ENCODE data around the gene GNAQ. TPM values are rescaled to one million over a fixed set of nuclear protein-coding genes. Genes with fewer than 3 reads are reported as not detected.

The GNAQ gene
- total RNA-seq, 1 donor from 2014 or later = 64.9 TPM

DNA sequence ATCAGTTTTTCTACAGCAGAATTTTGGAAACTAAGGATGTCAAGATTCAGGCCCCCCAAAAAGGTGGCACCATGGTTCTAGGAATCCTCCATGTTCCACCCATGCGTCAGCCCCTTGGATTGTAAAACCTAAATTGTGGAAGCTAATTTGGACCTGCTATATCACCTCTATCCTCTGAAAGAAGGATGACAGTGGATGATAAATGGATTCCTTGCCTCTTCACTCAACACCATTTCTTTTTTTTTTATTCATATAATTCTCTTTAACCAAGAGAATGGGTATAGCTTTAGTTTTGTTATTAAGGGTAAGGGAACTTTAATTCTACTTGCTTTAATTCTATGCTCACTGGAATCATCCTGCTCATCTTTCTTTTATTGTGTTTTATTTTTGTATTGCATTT, 71.8 kb downstream of the GNAQ start:
- no peak for DNase-seq (ENCODE audit: low spot score, unreplicated experiment)
- no peak for TF ChIP-seq CTCF (IDR thresholded peaks at IDR 0.05; ENCODE audit: unreplicated experiment)
- Mint-ChIP-seq H3K27ac (no peak overlapping the region), H3K4me3 (ENCODE audit: low read depth) (no peak overlapping the region), H3K36me3 (ENCODE audit: insufficient read depth) (peaks cover 4% of the 10 kb centered on the region), H3K9me3 (ENCODE audit: low read depth) (peaks cover 7% of the 10 kb centered on the region), H3K4me1 (ENCODE audit: low read depth) (peaks cover 17% of the 10 kb centered on the region), H3K27me3 (no peaks in the 10 kb centered on the region)

GRCh38 chr9:77957652-77958051, 74.0 kb downstream of the GNAQ start:
- Mint-ChIP-seq H3K4me1 (ENCODE audit: low read depth) (peaks cover 26% of the 10 kb centered on the region), H3K4me3 (ENCODE audit: low read depth) (no peak overlapping the region), H3K9me3 (ENCODE audit: low read depth) (no peaks in the 10 kb centered on the region), H3K27ac (no peak overlapping the region), H3K36me3 (ENCODE audit: insufficient read depth) (peaks cover 2% of the 10 kb centered on the region), H3K27me3 (no peaks in the 10 kb centered on the region)
- no peak for DNase-seq (ENCODE audit: low spot score, unreplicated experiment)
- TF ChIP-seq CTCF (IDR thresholded peaks at IDR 0.05; ENCODE audit: unreplicated experiment) = no peak

- Mint-ChIP-seq H3K36me3 (ENCODE audit: insufficient read depth) (peaks cover 1% of the 10 kb centered on the region), H3K27ac (no peak overlapping the region), H3K4me3 (ENCODE audit: low read depth) (no peak overlapping the region), H3K27me3 (no peaks in the 10 kb centered on the region), H3K9me3 (ENCODE audit: low read depth) (no peaks in the 10 kb centered on the region), H3K4me1 (ENCODE audit: low read depth) (peaks cover 19% of the 10 kb centered on the region)
- no peak for TF ChIP-seq CTCF (IDR thresholded peaks at IDR 0.05; ENCODE audit: unreplicated experiment)
- no peak for DNase-seq (ENCODE audit: low spot score, unreplicated experiment)
These were observed 75.1 kb downstream of the GNAQ start for GRCh38 chr9:77956555-77956954.

- Mint-ChIP-seq H3K36me3 (ENCODE audit: insufficient read depth) (peaks cover 1% of the 10 kb centered on the region), H3K27me3 (no peaks in the 10 kb centered on the region), H3K4me3 (ENCODE audit: low read depth) (no peak overlapping the region), H3K4me1 (ENCODE audit: low read depth) (peaks cover 13% of the 10 kb centered on the region), H3K27ac (no peak overlapping the region), H3K9me3 (ENCODE audit: low read depth) (no peaks in the 10 kb centered on the region)
- DNase-seq (ENCODE audit: low spot score, unreplicated experiment) = no peak
- no peak for TF ChIP-seq CTCF (IDR thresholded peaks at IDR 0.05; ENCODE audit: unreplicated experiment)
These were observed 77.0 kb downstream of the GNAQ start for GRCh38 chr9:77954666-77955015.

DNA sequence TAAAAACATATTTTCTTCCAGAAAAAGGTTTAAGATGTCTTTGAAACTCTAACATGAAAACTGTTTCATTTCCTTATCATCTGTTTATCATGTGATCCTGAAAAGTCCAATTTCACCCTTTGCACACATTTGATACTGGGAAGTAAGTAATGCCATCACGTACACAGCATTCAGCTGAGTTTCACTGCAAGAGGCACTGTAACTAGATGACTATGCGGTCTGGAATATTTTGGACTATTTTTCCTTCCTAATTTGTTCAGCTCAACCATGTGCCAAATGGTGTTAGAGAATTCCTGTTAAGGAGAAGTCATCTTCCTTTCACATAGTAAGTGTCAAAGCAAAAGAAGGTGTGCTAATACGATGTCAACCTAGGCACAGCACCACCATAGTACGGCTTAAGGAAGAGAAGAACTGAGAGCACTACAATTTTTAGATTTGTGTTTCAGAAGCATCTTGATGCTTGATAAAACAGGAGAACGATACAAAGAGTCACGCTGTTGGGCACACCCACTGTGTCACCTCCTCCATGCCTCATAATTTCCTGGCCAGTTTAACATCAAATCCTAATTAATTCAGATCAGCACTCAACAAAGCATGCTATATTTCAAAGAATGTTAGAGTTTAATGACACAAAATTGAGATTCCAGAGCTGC, 77.5 kb downstream of the GNAQ start:
- H3K36me3 Mint-ChIP-seq (ENCODE audit: insufficient read depth) = peaks cover 1% of the 10 kb centered on the region
- TF ChIP-seq CTCF (IDR thresholded peaks at IDR 0.05; ENCODE audit: unreplicated experiment) = no peak
- H3K27me3 Mint-ChIP-seq = no peaks in the 10 kb centered on the region
- H3K4me1 Mint-ChIP-seq (ENCODE audit: low read depth) = peaks cover 13% of the 10 kb centered on the region
- peak overlapping the region; percentile 35 for H3K27ac Mint-ChIP-seq
- H3K4me3 Mint-ChIP-seq (ENCODE audit: low read depth) = no peak overlapping the region
- H3K9me3 Mint-ChIP-seq (ENCODE audit: low read depth) = no peaks in the 10 kb centered on the region
- no peak for DNase-seq (ENCODE audit: low spot score, unreplicated experiment)

Measured in progenitor cell of endocrine pancreas (in vitro differentiated cells).